Lower leg skin (tissue), 3 donors: Measurements from ENCODE around the gene VPS4A.

Experiments
- CTCF ChIP-seq, 3 donors: fragments of 450-650 bp; IDR thresholded peaks; one replicate each; pipeline ENCODE4 v1.5.1; 2016; ENCODE audit warnings: antibody characterized with exemption in 3 of 3, mild to moderate bottlenecking in 3 of 3, moderate library complexity in 2 of 3
- POLR2A ChIP-seq, 2 donors: fragments of 450-650 bp; IDR thresholded peaks; one replicate each; pipeline ENCODE4 v1.6.1; 2016 to 2017; ENCODE audit warnings: antibody characterized with exemption in 2 of 2, mild to moderate bottlenecking in 1 of 2, moderate library complexity in 1 of 2

- TF ChIP-seq CTCF (IDR thresholded peaks at IDR 0.05): peak in 1 of 3 donors; percentile 84
- no peak for TF ChIP-seq POLR2A (IDR thresholded peaks at IDR 0.05)
Measured at GRCh38 chr16:69339289-69340094, 28.3 kb downstream of the VPS4A start, which contains the start of the genes COG8 and NIP7.
